HS-27A (cell line): ENCODE data around the gene BLOC1S3.

Experiments
- DNase-seq: peaks from one replicate; pipeline ENCODE4 v3.0.0-alpha.2; 2012; ENCODE audit warnings: low read depth, missing footprints

The BLOC1S3 gene

DNA sequence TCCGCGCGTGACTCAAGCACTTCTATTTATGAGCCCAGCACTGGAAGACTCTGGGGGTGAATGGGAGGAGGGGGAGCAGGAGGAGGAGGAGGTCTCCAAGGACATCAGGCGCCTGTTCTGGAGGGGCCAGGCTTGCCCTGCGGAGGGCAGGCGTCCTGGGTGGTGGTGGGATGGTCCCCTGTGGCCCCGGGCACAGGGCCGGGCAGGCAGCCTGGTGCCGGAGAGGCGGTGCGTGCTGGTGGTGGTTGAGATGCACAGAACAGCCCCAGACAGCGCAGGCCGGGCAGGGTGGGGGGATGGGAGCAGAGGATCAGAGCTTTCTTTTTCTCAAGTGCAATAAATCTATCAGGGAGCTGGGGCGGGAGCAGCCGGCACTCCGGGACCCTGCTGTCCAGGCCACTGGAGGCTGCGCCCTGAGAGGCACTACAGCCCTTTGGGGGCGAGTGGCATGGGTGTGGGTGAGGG lies 31.8 kb upstream of the BLOC1S3 start:
- DNase-seq = no peak

DNA sequence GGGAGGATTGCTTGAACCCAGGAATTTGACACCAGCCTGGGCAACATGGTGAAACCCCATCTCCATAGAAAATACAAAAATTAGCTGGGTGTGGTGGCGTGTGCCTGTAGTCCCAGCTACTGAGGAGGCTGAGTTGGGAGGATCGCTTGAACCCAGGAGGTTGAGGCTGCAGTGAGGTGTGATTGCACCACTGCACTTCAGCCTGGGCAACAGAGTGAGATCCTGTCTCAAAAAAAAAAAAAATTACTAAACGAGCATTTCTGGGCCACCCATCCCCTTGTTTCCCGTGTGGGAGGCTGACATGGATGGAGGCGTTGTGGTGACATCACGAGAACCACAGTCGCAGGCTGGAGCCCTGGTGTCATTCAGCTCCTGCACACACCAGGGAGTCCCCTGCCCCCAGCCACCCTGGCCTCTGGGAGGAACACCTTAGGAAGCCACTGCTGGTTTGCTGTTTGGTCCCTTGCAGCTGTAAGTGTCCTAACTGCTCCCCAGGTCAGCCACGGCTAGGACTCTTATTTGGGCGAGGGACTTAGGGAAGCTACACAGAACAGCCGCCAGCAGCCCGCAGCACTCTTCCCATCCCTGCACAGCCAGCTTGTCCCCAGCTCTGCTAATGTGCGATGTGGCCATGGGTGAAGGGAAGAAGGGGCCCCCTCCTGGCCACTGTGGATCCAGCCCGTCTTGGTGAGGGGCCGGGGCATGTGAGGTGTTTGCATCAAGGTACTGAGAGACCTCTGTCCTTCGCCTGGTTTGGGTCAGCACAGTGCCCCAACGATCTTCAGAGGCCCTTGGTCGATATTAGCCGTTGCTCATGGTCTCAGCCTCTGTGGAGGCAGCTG lies 30.5 kb upstream of the BLOC1S3 start:
- DNase-seq = no peak

DNA sequence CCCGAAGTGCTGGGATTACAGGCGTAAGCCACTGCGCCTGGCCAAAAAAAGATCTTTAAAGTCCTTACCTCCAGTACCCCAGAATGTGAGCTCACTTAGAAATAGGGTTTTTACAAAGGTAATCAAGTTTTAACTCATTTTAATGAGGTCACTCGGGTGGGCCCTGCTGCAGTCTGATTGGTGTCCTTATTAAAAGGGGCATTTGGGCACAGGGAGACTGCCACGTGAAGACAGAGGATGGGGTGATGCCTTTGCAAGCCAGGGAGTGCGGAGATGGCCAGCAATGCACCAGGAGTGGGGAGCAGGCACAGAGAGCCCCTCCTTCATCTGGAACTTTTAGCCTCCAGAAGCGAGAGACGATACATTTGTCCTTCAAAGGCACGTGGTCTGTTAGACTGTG lies 29.5 kb upstream of the BLOC1S3 start:
- DNase-seq = no peak

DNA sequence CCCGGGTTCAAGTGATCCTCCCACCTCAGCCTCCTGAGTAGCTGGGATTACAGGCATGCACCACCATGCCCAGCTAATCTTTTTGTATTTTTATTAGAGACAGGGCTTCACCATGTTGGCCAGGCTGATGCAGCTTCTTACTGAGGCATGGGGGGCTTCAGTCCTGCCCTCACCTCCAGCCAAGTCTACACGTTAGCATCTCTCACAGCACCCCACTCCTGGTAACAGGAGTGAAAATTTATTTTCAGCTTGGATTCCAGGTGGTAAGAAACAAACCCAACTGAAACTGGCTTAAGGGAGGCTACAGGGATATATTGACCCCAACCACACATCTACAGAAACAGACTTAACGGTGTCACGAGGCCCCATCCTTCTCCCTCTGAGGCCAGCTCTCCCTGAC lies 28.4 kb upstream of the BLOC1S3 start:
- no peak for DNase-seq

DNA sequence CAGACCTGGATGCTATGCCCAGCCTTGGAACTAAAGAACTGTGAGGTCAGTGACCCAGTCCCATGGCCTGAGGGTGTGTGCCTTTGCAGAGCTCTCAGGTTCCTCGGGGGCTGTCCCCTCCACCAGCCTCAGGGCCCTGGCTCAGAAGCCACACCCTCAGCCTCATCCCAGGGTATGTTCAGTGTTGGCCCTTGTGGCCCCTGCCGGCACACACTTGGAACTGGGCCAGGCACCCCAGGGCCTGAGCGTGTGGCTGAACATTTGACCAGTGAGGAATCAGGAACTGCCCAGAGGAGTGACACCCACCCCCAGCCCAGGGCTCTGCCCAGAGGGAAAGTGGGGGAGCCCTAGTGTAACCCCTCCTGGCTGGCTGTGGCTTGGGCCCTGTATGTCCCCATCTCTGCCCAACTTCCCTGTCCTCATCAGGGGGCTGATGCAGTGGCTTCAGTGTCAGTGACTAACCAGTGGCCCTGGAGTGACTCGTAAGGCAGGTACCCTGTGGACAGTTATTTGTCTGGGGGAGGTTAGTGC lies 27.8 kb upstream of the BLOC1S3 start:
- no peak for DNase-seq

DNA sequence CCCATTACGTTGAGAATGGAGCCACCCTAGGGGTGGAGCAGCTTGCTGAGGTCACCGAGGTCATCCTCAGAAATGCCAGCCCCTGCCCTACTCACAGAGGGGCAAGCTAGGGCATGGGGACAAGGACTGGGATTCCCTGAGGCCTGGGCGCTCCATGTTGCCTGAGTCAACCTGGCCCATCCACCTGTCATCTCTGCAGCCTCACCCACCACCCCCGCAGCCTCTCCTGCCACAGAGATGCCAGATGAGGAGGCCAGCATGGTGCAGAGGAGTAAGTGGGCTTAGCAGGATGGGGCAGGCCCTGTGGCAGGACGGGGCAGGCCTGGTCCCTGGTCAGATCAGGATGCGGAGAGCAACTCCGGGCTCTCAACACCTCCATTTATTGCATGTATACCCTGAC lies 27.3 kb upstream of the BLOC1S3 start:
- DNase-seq = no peak

DNA sequence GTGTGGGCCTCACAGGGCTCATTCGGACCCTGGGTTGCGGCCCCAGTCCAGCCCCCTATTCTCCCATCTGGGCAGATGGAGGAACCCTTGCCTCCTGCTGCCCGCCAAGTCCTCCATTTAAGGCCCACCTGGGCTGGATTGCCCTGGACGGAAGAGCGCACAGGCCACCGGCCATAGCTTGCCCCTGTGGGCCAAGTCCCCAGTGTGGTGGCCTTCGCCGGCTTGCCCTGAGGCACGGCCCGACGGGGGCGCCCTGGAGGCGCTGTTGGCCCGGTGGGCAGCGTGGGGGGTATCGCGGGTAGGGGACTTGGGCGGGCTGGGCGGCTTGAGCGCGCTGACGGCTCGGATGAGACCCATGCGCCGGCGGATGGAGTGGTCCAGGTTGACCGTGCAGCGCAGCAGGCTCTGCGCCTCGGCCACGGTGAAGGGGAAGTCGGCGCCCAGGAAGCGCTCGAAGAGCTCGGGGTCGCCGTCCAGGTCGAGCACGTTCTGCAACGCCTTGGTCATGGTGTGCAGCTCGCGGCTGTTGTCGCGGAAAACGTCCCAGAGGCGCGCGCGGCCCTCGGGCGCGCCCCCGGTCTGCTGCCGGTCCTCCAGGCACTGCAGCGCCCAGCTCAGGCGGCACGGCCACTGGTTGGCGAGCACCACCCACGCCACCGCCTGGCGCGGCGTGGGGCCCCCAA lies 26.6 kb upstream of the BLOC1S3 start:
- no peak for DNase-seq

DNA sequence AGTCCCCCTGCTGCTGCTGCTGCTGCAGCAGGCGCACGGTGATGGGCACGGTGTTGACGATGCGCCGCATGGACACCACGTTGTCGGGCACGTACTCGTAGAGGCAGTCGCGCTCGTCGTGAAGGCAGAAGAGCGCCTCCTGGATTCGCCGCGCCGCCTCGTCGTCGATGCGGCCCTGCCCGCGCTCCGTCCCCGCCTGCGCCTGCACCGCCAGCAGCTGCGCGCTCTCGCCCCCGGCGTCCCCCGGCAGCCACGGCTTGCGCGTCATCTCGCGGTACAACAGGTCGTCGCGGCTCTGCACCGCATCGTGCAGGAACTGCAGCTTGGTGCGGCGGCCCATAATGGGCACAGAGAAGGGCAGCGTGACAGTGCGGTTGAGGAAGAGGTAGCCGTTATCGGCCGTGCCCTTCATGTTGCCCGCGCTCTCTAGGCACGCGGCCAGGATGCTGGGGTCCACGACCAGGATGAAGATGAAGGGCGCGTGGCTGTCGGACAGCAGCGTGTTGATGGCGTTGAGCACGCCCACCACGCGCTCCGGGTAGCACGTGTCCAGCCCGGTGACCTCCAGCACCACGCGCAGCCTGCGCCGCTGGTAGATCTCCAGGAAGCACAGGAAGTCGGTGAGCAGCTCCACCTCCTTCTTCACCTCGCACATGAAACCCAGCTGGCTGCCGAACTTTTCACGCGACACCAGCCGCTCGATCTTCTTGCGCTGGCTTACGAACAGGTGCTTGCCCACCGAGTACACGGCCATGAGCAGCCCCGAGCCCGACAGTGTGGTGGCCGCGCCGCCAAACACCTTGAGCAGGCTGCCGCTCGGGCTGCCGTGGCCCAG lies 25.9 kb upstream of the BLOC1S3 start:
- DNase-seq = no peak

DNA sequence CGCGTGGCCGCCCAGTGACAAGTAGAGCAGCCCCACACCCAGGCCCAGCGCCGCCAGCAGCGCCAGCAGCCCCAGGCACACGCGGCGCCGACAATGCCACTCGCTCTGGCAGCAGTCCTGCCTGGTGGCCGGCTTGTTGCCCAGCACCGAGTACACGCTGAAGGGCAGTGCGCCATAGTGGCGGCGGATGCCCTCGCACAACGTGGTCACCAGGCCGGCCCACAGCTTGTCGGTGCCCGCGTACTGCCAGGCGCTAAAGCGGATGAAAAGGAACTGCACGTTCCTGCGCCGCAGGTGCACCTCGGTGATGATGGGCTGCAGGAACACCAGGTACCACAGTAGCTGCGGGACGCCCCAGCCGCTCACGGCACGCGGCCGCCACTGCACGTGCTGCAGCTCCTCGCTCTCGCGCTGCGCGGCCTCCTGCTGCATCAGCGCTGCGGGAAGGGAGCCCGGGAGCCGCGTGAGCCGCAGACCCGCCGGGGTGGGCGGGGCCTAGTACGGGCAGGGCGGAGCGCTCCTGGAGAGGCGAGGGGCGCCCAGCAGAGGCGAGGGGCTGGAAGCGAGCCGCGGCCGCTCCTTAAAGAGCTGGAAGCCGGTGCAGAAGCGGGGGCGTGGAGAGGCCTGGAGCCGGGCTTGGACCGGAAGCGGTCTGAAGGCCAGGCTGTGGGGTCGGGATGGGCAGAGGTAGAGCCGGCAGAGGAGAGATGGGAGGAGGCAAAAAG lies 25.1 kb upstream of the BLOC1S3 start:
- no peak for DNase-seq

DNA sequence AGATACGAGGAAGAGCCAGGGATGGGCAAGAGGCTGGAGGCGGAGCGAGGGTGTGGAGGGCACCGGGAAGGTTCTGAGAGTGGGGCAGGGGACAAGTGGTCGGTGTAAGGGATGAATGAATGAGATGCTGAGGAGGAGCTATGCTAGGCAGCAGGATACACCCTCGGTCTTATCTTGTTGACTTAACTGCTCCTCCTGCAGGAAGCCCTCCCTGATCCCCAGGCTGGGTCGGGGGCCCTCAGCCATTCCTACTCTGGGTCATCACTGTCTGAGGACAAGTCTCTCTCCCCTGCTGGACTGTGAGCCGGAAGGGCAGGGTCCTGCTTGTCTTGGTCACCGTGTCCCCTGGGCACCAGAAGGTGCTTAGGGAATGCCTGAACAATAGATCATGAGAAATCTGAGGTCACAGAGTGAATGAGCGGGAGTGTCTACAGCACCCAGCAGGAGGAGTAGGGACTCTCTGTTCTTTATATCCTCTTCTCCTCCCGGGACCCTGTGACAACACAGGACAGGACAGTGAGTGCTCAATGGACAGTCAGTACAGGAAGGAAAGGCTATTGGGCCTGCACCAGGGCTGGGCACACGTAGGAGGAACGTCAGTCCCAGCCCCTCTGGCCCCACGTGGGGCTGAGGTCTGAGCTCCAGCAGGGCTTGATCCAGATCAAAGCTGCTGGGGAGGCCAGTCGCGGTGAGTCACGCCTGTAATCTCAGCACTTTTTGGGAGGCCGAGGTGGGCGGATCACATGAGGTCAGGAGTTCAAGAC lies 24.3 kb upstream of the BLOC1S3 start:
- DNase-seq = peak; percentile 59

DNA sequence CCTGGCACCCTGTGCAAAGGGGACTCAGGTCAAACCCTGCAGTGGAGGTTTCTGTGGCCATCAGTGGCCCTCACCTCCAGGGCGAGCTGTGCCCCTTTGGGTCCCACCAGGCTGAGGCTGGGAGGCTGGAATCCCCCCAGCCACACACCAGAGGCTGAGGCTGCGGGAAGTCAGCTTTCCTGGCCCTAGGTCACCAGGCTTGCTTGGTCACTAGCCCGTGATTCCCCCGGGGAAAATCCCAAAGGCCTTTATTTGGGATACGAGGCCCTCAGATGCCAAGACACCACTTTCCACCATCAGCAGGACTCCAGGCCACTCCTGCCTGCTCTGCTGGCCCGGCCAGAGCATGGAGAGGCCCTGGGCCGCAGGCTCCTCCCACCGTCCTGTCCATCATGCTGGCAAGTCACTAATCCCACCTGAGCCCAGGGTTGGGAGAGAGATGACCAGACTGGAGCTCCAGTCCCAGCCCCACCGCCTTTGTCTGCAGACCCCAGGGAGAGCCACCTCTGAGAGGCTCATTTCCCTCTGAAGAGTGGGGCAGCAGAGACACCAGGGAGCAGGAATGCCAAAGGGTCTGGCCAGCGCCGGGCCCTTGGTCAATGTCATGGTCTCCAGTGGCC lies 22.5 kb upstream of the BLOC1S3 start:
- DNase-seq = no peak

DNA sequence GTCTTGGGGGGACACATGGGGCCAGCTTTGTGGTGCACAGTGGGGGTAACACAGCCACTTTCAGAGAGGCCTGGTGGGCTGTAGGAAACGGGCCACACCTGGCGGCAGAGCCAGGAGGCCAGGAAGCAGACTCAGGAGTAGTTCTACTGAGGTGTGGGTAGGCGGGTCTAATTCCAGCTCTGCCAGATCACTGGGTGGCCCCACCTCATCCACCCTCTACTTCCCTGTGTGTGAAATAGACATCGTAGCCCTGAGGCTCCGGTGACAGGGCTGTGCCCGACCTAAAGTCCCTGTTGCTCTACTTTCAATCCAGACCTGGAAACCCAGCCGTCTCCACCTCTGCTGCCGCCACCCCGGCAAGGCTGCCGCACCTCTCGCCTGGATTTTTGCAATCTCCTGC lies 21.8 kb upstream of the BLOC1S3 start:
- no peak for DNase-seq

DNA sequence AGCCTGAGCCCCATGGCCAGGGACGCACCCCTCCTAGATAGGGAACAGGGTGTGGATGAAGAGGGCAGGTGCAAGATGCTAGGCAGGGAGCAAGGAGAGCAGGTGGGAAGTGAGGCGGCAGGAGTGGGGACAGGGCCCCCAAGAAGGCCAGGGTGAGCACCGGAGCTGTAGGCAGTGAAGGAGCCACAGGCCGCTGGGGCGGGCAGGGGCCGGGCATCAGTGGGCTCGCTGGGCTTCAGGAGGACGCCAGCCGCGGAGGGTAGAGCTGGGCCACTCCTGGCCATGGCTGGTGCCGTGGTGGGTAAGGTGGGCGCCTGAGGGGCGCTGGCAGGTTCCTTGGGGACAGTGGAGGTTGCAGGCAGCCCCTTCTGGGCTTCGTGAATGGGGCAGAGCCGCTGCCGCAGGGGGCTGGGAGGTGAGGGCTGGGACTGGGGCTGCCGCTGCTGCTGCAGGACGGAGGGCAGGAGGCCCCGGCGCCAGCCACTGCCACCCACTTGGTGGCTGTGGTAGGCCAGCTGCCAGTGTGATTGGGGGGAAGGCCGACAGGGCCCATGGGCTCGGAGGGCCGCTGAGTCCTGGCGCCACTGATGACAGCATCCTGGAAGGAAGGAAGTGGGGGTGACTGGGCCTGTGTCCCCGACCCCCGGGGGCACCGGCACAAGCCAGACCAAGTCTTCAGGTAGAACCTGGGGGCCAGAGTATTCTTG lies 19.9 kb upstream of the BLOC1S3 start:
- DNase-seq = no peak

DNA sequence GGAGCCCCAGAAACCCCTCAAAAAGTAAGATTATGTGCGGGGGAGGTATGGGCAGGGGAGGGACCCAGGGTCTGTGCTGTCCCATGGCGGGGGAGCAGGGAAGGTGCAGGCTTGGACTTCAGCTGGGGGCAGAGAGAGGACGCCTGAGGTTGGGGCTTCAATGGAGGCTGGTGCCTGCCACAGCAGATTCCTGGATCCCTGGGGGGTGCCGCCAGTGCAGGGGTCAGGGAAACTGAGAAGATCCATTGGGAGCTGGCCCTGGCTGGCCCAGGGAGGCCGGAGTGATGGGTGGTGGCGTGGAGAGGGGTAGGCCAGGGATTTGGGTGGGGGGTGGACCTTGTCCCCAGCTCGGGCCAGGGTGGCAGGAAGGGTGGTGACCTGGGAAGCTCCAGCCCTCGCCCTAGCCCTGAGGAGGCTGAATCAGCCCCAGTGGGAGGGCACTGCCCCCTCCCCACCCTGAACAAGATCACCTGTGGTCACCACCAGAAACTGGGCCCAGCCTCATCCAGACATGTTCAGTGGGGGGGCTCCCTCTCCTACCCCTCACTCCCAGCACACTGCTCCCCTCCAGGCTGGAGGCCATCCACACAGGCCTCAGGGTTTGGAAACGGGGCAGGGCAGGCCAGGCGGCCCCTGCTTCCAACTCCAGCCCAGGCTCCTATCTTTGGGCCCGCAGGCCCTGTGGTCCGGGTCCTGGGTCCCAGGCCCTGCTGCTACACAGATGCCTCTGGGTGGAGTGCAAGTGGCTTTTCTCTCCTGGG lies 19.2 kb upstream of the BLOC1S3 start:
- DNase-seq = no peak

DNA sequence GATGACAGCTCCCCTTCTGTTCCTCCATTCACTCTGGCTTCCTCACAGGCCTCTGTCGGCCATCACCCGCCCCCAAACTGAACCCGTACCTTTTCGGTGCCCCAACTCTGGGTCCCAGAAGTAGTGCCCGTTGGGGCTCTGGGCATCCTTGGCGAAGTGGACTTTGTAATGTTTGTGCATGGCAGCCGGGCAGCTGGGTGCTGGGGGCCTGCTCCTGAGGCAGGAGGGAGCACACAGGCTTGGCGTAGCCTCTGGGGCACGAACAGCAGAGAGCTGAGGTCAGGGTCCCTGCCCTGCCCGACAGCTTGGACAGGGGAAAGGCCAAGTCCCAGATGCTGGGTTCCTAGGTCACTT lies 18.6 kb upstream of the BLOC1S3 start:
- DNase-seq = no peak

DNA sequence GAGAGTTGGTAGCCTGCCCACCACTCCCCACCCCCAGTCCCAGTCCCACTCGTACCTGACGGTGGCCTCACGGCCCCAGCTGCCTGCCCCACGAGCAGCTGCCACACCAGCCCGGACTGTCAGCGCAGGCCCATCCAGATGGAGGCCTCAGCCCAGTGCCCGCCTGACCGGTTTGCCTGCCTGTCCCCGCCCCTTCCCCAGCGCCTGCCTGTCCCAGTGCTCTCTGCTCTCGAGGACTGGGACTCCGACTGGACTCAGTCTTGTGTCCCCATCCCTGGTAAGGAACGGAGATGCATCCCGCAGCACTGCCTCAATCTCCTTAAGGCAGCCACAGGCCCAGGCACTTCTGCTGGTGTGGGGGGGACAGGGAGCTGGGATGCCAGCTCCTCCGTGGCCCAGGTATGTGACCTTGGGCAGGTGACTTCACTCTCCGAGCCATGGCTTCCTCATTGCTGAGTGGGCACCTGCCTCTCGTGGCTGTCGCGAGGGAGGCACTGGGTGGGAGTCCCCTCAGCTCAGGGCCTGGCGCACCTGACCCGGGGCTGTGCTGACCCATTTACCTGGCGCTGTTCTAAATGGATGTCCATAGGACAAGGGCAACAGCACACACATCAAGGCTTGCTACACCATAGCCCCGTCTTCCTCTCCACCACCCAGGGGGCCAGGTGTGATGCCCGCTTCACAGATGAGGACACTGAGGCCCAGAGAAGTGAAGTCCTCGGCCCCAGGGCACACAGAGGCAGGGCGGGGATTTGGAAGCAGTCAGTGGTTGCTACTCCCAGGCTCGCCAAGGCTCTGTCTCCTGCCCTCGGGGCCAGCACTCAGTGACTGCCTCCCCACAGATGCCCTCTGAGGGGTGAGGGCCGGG lies 17.5 kb upstream of the BLOC1S3 start, which contains the start of gene NKPD1:
TSS of gene NKPD1 (minus strand) at position 113 of the 868 bp plus-strand sequence. CDS start 832 bp downstream, outside the sequence.
- no peak for DNase-seq

DNA sequence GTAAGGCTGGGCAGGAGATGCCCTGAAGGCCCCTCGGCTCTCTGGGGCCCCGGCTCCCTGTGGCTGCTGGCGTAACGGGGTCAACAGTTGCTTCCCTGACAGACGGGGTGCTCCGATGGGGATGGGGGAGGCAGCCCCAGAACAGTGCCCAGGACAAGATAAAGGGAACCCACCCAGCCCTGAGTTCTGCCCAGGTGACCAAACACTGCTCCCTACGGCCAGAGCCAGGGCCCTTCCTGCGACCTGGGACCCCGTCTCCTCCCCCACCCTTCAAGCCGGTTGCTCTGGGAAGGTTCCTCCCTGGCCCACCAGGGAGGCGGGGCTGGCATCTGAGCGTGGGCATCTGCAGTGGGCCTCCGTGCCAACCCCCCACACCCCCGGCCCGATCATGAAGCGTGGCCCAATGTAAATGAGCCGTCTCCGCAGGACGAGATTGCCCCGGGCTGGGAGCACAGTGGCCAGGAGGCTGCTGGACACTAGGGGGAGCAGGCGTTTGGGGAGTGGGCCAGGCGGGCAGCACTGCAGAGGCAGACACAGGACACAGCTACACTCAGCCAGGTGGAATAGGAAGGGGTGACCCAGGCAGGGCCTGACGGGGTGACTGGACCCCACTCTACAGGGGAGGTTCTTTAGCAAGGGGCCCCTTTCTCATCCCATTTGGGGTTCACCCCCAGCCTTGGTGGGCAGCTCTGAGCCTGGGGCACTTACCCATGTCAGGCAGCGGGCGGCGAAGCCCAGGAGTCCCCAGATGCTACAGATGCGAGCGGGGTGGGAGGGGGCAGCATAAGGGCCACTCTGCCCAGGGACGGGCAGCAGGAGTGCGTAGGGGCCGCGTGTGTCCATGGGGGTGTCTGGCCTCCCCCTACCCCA lies 16.6 kb upstream of the BLOC1S3 start:
- no peak for DNase-seq
